Measurements from ENCODE around the gene NOC4L. TPM values are rescaled to one million over a fixed set of nuclear protein-coding genes. Genes with fewer than 3 reads are reported as not detected.
A peak's percentile ranks its signal among the peaks of the same experiment; 100 is the strongest.

Gene NOC4L
- total and polyA plus RNA-seq, 2 experiments from 2014 or later = 42.4 to 54.7 TPM

DNA sequence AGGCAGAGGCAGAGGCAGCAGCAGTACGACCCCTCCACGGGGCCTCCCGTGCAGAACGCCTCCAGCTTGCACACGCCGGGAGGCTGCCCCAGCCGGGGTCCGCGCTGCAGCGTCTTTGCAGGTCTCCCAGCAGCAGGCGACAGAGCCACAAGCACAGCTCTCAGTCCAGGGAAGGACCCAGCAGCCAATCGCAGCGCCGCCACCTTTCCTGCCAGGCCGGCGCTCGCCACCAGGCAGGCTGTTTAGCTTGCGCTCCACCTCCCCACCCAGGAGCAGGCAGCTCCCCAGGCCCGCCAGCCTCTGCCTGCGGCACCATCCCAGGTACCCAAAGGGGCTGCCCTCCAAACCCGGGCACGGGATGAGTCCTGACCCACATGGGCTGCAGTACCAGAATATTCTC lies 25.4 kb upstream of the NOC4L start:
- ATAC-seq = peak; percentile 53
- Mint-ChIP-seq H3K4me3 (no peak overlapping the region), H3K36me3 (ENCODE audit: low read depth) (peaks cover 33% of the 10 kb centered on the region), H3K27me3 (ENCODE audit: insufficient read depth, low read depth, poor library complexity) (peaks cover 10% of the 10 kb centered on the region), H3K9me3 (no peaks in the 10 kb centered on the region), H3K27ac (no peak overlapping the region), H3K4me1 (no peaks in the 10 kb centered on the region)
- Histone ChIP-seq H3K4me2 (no peak overlapping the region), H3K4me1 (ENCODE audit: insufficient read depth) (no peaks in the 10 kb centered on the region), H3K27ac (ENCODE audit: low read depth) (no peak overlapping the region), H4K20me1 (replicated peaks; ENCODE audit: insufficient read depth) (no peaks in the 10 kb centered on the region), H3K9me2 (ENCODE audit: insufficient read depth) (no peaks in the 10 kb centered on the region), H3K79me2 (replicated peaks; ENCODE audit: insufficient read depth) (no peaks in the 10 kb centered on the region), H3K4me3 (no peak overlapping the region), H2AFZ (no peak overlapping the region), H3K27me3 (ENCODE audit: insufficient read depth) (no peaks in the 10 kb centered on the region), H3F3A (replicated peaks; ENCODE audit: low read depth) (no peaks in the 10 kb centered on the region; the same call in 1 of the 2 replicates), H3K36me3 (ENCODE audit: insufficient read depth) (peaks cover 16% of the 10 kb centered on the region; the same call in 1 of the 2 replicates)
- peak; percentile 34 for DNase-seq (ENCODE audit: low spot score)
- TF ChIP-seq STAT1 (IDR thresholded peaks at IDR 0.05; ENCODE audit: unreplicated experiment) (no peak), EZH2 (IDR thresholded peaks at IDR 0.05; ENCODE audit: low read depth, unreplicated experiment) (no peak), EZH2phosphoT487 (IDR thresholded peaks at IDR 0.05; ENCODE audit: unreplicated experiment) (no peak), ZNF331 (CRISPR knock-in tag; IDR thresholded peaks at IDR 0.05; ENCODE audit: low read depth) (no peak), POLR2AphosphoS5 (IDR thresholded peaks at IDR 0.05; ENCODE audit: low read depth) (no peak), ETS1 (IDR thresholded peaks at IDR 0.05) (no peak), JUNB (IDR thresholded peaks at IDR 0.05; ENCODE audit: unreplicated experiment) (no peak), NANOG (IDR thresholded peaks at IDR 0.05; ENCODE audit: borderline replicate concordance) (no peak)
- TF ChIP-seq, protein P1, sequence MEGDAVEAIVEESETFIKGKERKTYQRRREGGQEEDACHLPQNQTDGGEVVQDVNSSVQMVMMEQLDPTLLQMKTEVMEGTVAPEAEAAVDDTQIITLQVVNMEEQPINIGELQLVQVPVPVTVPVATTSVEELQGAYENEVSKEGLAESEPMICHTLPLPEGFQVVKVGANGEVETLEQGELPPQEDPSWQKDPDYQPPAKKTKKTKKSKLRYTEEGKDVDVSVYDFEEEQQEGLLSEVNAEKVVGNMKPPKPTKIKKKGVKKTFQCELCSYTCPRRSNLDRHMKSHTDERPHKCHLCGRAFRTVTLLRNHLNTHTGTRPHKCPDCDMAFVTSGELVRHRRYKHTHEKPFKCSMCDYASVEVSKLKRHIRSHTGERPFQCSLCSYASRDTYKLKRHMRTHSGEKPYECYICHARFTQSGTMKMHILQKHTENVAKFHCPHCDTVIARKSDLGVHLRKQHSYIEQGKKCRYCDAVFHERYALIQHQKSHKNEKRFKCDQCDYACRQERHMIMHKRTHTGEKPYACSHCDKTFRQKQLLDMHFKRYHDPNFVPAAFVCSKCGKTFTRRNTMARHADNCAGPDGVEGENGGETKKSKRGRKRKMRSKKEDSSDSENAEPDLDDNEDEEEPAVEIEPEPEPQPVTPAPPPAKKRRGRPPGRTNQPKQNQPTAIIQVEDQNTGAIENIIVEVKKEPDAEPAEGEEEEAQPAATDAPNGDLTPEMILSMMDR (conservative IDR thresholded peaks at IDR 0.05; ENCODE audit: low read depth in 2 of 2) = no peak
- TF ChIP-seq, protein P2, sequence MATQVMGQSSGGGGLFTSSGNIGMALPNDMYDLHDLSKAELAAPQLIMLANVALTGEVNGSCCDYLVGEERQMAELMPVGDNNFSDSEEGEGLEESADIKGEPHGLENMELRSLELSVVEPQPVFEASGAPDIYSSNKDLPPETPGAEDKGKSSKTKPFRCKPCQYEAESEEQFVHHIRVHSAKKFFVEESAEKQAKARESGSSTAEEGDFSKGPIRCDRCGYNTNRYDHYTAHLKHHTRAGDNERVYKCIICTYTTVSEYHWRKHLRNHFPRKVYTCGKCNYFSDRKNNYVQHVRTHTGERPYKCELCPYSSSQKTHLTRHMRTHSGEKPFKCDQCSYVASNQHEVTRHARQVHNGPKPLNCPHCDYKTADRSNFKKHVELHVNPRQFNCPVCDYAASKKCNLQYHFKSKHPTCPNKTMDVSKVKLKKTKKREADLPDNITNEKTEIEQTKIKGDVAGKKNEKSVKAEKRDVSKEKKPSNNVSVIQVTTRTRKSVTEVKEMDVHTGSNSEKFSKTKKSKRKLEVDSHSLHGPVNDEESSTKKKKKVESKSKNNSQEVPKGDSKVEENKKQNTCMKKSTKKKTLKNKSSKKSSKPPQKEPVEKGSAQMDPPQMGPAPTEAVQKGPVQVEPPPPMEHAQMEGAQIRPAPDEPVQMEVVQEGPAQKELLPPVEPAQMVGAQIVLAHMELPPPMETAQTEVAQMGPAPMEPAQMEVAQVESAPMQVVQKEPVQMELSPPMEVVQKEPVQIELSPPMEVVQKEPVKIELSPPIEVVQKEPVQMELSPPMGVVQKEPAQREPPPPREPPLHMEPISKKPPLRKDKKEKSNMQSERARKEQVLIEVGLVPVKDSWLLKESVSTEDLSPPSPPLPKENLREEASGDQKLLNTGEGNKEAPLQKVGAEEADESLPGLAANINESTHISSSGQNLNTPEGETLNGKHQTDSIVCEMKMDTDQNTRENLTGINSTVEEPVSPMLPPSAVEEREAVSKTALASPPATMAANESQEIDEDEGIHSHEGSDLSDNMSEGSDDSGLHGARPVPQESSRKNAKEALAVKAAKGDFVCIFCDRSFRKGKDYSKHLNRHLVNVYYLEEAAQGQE (IDR thresholded peaks at IDR 0.05; ENCODE audit: unreplicated experiment) = no peak

All from GM23338 (cell line).